Naive B cell (primary cell): ENCODE data around the gene XBP1. TPM values are rescaled to one million over a fixed set of nuclear protein-coding genes. Genes with fewer than 3 reads are reported as not detected.
"Not testable (repeated sequence)": the region's sequence is repeated elsewhere in the genome, so short reads cannot be mapped to it uniquely, and the experiment has no call there.

ENCODE experiments used
- ATAC-seq, 2 donors: fragments of 150-1000 bp; cut with Tn5 transposase; 2 replicates each; pipeline ENCODE4 v1.10.0; 2021; ENCODE audit warnings: low read depth in 2 of 2, mild to moderate bottlenecking in 2 of 2, moderate library complexity in 2 of 2
- DNase-seq: peaks from one replicate; pipeline ENCODE4 v3.0.0; 2022
- H3K27ac Mint-ChIP-seq, 6 donors: one replicate each; pipeline ENCODE4 v1.8.0; 2020 to 2022; ENCODE audit warnings: mild to moderate bottlenecking in 6 of 6, mixed read lengths in 6 of 6, moderate library complexity in 5 of 6, inconsistent platforms in 2 of 6
- H3K27me3 Mint-ChIP-seq, 3 donors: one replicate each; pipeline ENCODE4 v1.8.0; 2021 to 2022; ENCODE audit warnings: mixed read lengths in 3 of 3, mild to moderate bottlenecking in 1 of 3
- H3K36me3 Mint-ChIP-seq, 2 donors: one replicate each; pipeline ENCODE4 v1.8.0; 2020 to 2022; ENCODE audit warnings: mixed read lengths in 2 of 2, inconsistent platforms in 1 of 2, mild to moderate bottlenecking in 1 of 2
- H3K4me1 Mint-ChIP-seq, 3 donors: one replicate each; pipeline ENCODE4 v1.8.0; 2020 to 2022; ENCODE audit warnings: mixed read lengths in 3 of 3, inconsistent platforms in 1 of 3, mild to moderate bottlenecking in 1 of 3, moderate library complexity in 1 of 3
- H3K4me3 Mint-ChIP-seq, 8 donors: one replicate each; pipeline ENCODE4 v1.8.0; 2020 to 2022; ENCODE audit warnings: mild to moderate bottlenecking in 8 of 8, mixed read lengths in 8 of 8, moderate library complexity in 8 of 8, inconsistent platforms in 2 of 8
- H3K9me3 Mint-ChIP-seq, 7 donors: one replicate each; pipeline ENCODE4 v1.8.0; 2020 to 2022; ENCODE audit warnings: mixed read lengths in 7 of 7, mild to moderate bottlenecking in 5 of 7, inconsistent platforms in 2 of 7, moderate library complexity in 1 of 7
- polyA plus RNA-seq, 6 donors: library from polyadenylated mRNA; unstranded; fragments of 300-500 nt; fragmentation: Illumina TruSeq; gene quantifications; one replicate each; pipeline ENCODE4 v1.2.3, GENCODE V29; 2021; ENCODE audit warnings: low read depth in 6 of 6

XBP1 gene
- polyA plus RNA-seq, 6 donors from 2014 or later = 64.0 to 138 (median 75.1) TPM

- Mint-ChIP-seq H3K9me3 (no peaks in the 10 kb centered on the region), H3K4me1 (peaks cover 17 to 41% (median 40%) of the 10 kb centered on the region in 3 donors), H3K27ac (peak overlapping the region in 3 of 6 donors; percentile 3 to 45 (median 25)), H3K36me3 (no peaks in the 10 kb centered on the region), H3K4me3 (peak overlapping the region in 1 of 8 donors; percentile 40), H3K27me3 (no peaks in the 10 kb centered on the region)
- ATAC-seq (no peak), DNase-seq (no peak)
Measured at GRCh38 chr22:28813772-28814518, 13.6 kb upstream of the XBP1 start.

GRCh38 chr22:28812516-28812915 lies 12.1 kb upstream of the XBP1 start:
- H3K27ac Mint-ChIP-seq = peak overlapping the region in 2 of 6 donors; percentile 21 to 66
- DNase-seq = no peak
- no peaks in the 10 kb centered on the region for H3K36me3 Mint-ChIP-seq
- no peaks in the 10 kb centered on the region for H3K27me3 Mint-ChIP-seq
- H3K4me3 Mint-ChIP-seq = peak overlapping the region in 6 of 8 donors; percentile 22 to 90 (median 70)
- H3K4me1 Mint-ChIP-seq = peaks cover 12 to 30% (median 30%) of the 10 kb centered on the region in 3 donors
- no peak for ATAC-seq
- H3K9me3 Mint-ChIP-seq = no peaks in the 10 kb centered on the region

- Mint-ChIP-seq H3K9me3 (no peaks in the 10 kb centered on the region), H3K27me3 (no peaks in the 10 kb centered on the region), H3K4me1 (peaks cover 12 to 30% (median 30%) of the 10 kb centered on the region in 3 donors), H3K27ac (peak overlapping the region in 1 of 6 donors; percentile 80), H3K4me3 (peak overlapping the region; percentile 69 to 91 (median 86)), H3K36me3 (no peaks in the 10 kb centered on the region)
- ATAC-seq (peak; percentile 37 to 66), DNase-seq (no peak)
Measured at GRCh38 chr22:28810821-28811491, 10.6 kb upstream of the XBP1 start.

- Mint-ChIP-seq H3K4me3 (peak overlapping the region in 1 of 8 donors; percentile 54), H3K36me3 (no peaks in the 10 kb centered on the region), H3K27ac (no peak overlapping the region), H3K27me3 (no peaks in the 10 kb centered on the region), H3K4me1 (peaks cover 12 to 30% (median 30%) of the 10 kb centered on the region in 3 donors), H3K9me3 (no peaks in the 10 kb centered on the region)
- no peak for DNase-seq
- ATAC-seq = no peak
Measured at GRCh38 chr22:28808716-28809355, 8.5 kb upstream of the XBP1 start.

GRCh38 chr22:28805426-28805825 lies 5.1 kb upstream of the XBP1 start:
- H3K4me3 Mint-ChIP-seq, ATAC-seq, H3K27me3 Mint-ChIP-seq, H3K9me3 Mint-ChIP-seq, DNase-seq, H3K36me3 Mint-ChIP-seq: not testable (repeated sequence)
- peak overlapping the region in 1 of 6 donors; percentile 36 for H3K27ac Mint-ChIP-seq
- peaks cover 14 to 33% (median 31%) of the 10 kb centered on the region in 3 donors for H3K4me1 Mint-ChIP-seq

- peak overlapping the region; percentile 74 to 99 (median 90) for H3K4me3 Mint-ChIP-seq
- DNase-seq (no peak), ATAC-seq (no peak)
- H3K27ac Mint-ChIP-seq = peak overlapping the region in 5 of 6 donors; percentile 43 to 89 (median 79)
- H3K9me3 Mint-ChIP-seq = no peaks in the 10 kb centered on the region
- H3K36me3 Mint-ChIP-seq = no peaks in the 10 kb centered on the region
- no peaks in the 10 kb centered on the region for H3K27me3 Mint-ChIP-seq
- H3K4me1 Mint-ChIP-seq = peaks cover 21 to 41% (median 33%) of the 10 kb centered on the region in 3 donors
Measured at GRCh38 chr22:28802595-28803123, 2.3 kb upstream of the XBP1 start.

- no peaks in the 10 kb centered on the region for H3K27me3 Mint-ChIP-seq
- ATAC-seq (no peak), DNase-seq (no peak)
- H3K36me3 Mint-ChIP-seq = no peaks in the 10 kb centered on the region
- H3K9me3 Mint-ChIP-seq = no peaks in the 10 kb centered on the region
- H3K4me1 Mint-ChIP-seq = peaks cover 21 to 41% (median 33%) of the 10 kb centered on the region in 3 donors
- peak overlapping the region; percentile 74 to 99 (median 90) for H3K4me3 Mint-ChIP-seq
- H3K27ac Mint-ChIP-seq = peak overlapping the region; percentile 60 to 91 (median 82)
Measured at GRCh38 chr22:28801845-28802594, 1.7 kb upstream of the XBP1 start.

GRCh38 chr22:28799606-28800307 lies 612 bp downstream of the XBP1 start:
- Mint-ChIP-seq H3K27ac (peak overlapping the region; percentile 56 to 99 (median 98)), H3K4me1 (peaks cover 21 to 58% (median 45%) of the 10 kb centered on the region in 3 donors), H3K27me3 (no peaks in the 10 kb centered on the region), H3K9me3 (no peaks in the 10 kb centered on the region), H3K36me3 (no peaks in the 10 kb centered on the region), H3K4me3 (peak overlapping the region; percentile 89 to 99 (median 98))
- ATAC-seq (peak; percentile 24 to 25), DNase-seq (peak; percentile 29)

GRCh38 chr22:28798810-28799605 lies 1.4 kb downstream of the XBP1 start:
- Mint-ChIP-seq H3K4me3 (peak overlapping the region; percentile 89 to 99 (median 98)), H3K27me3 (no peaks in the 10 kb centered on the region), H3K27ac (peak overlapping the region; percentile 56 to 99 (median 95)), H3K36me3 (peaks cover 0 to 4% of the 10 kb centered on the region in 2 donors), H3K9me3 (no peaks in the 10 kb centered on the region), H3K4me1 (peaks cover 21 to 58% (median 45%) of the 10 kb centered on the region in 3 donors)
- ATAC-seq (no peak), DNase-seq (no peak)

GRCh38 chr22:28795932-28796856 lies 4.2 kb downstream of the XBP1 start:
- H3K27ac Mint-ChIP-seq = peak overlapping the region in 3 of 6 donors; percentile 17 to 53 (median 41)
- H3K4me3 Mint-ChIP-seq = peak overlapping the region in 1 of 8 donors; percentile 46
- ATAC-seq (no peak), DNase-seq (no peak)
- peaks cover 0 to 5% of the 10 kb centered on the region in 2 donors for H3K36me3 Mint-ChIP-seq
- H3K9me3 Mint-ChIP-seq = no peaks in the 10 kb centered on the region
- no peaks in the 10 kb centered on the region for H3K27me3 Mint-ChIP-seq
- H3K4me1 Mint-ChIP-seq = peaks cover 18 to 59% (median 39%) of the 10 kb centered on the region in 3 donors
